NB4 (cell line): Measurements from ENCODE around the gene ANKRD13C.
A peak's percentile ranks its signal among the peaks of the same experiment; 100 is the strongest.
"Not testable (repeated sequence)": the region's sequence is repeated elsewhere in the genome, so short reads cannot be mapped to it uniquely, and the experiment has no call there.

Source experiments
- DNase-seq: peaks from one replicate; pipeline ENCODE4 v3.0.0; 2010; ENCODE audit warnings: low read depth
- H3K4me3 ChIP-seq: one replicate; pipeline ENCODE4 v1.5.1; 2011; ENCODE audit warnings: mild to moderate bottlenecking, low read depth, low read length, moderate library complexity
- CTCF ChIP-seq: IDR thresholded peaks from one replicate; pipeline ENCODE4 v1.5.1; 2012; ENCODE audit warnings: low read depth, low read length
- MYC ChIP-seq: IDR thresholded peaks from 2 replicates; pipeline ENCODE4 v1.6.1; 2011; ENCODE audit warnings: low read depth, low read length
- POLR2A ChIP-seq: IDR thresholded peaks from 2 replicates; pipeline ENCODE4 v1.6.1; 2011; ENCODE audit warnings: mild to moderate bottlenecking; ENCODE audit not compliant: insufficient read length; ENCODE audit errors: extremely low read depth
- TF ChIP-seq, protein P1 (sequence below): IDR thresholded peaks from 2 replicates; pipeline ENCODE4 v1.6.1; 2011; ENCODE audit warnings: low read depth, low read length

Gene ANKRD13C

GRCh38 chr1:70353601-70354331 lies 756 bp downstream of the ANKRD13C start:
- H3K4me3 ChIP-seq, result peak overlapping the region; percentile 84
- no peak for TF ChIP-seq CTCF
- TF ChIP-seq, protein P1, sequence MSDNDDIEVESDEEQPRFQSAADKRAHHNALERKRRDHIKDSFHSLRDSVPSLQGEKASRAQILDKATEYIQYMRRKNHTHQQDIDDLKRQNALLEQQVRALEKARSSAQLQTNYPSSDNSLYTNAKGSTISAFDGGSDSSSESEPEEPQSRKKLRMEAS, result no peak
- no peak for TF ChIP-seq POLR2A
- TF ChIP-seq MYC, result no peak
- DNase-seq, result peak; percentile 58

GRCh38 chr1:70353044-70353443 lies 1.5 kb downstream of the ANKRD13C start:
- peak overlapping the region; percentile 84 for H3K4me3 ChIP-seq
- TF ChIP-seq CTCF (no peak), POLR2A (no peak), MYC (no peak)
- TF ChIP-seq, protein P1, result no peak
- no peak for DNase-seq

GRCh38 chr1:70349799-70350198 lies 4.7 kb downstream of the ANKRD13C start:
- not testable (repeated sequence) for DNase-seq, H3K4me3 ChIP-seq

GRCh38 chr1:70348399-70349165 lies 5.9 kb downstream of the ANKRD13C start:
- no peak overlapping the region for H3K4me3 ChIP-seq
- TF ChIP-seq POLR2A (no peak), MYC (no peak), CTCF (no peak)
- TF ChIP-seq, protein P1, result no peak
- DNase-seq, result no peak

DNA sequence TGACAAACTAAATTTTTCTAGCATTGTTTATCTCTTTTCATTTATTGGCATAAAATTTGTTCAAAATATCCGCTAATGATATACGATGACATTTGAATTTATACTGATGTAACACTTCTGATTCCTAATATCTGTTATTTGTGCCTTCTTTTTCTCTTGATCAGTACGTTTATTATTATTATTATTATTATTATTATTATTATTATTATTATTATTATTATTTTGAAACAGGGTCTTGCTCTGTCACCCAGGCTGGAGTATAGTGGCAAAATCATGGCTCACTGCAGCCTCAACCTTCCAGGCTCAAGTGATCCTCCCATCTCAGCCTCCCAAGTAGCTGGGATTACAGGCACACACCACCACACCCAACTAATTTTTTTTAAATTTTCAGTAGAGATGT lies 14.9 kb downstream of the ANKRD13C start:
- not testable (repeated sequence) for H3K4me3 ChIP-seq, DNase-seq

GRCh38 chr1:70336050-70336449 lies 18.5 kb downstream of the ANKRD13C start:
- TF ChIP-seq MYC (no peak), CTCF (no peak), POLR2A (no peak)
- TF ChIP-seq, protein P1, result no peak
- DNase-seq, result no peak

More at GRCh38 chr1:70336050-70336449, 18.5 kb downstream of the ANKRD13C start:
- no peak overlapping the region for H3K4me3 ChIP-seq
